Activated T-helper 1 cell treated with anti-CD3 and anti-CD28 coated beads, Interleukin-12 subunit alpha, Interleukin-12 subunit beta, Interleukin-2, Interleukin-4 antibody, amounts not matched to agents 30 ng/mL and 10 ng/mL and 1 ng/mL, durations not matched to agents 14 hours and 24 hours and 36 hours (primary cell): ENCODE results near the gene CWC15. TPM values are rescaled to one million over a fixed set of nuclear protein-coding genes. Genes with fewer than 3 reads are reported as not detected.

Experiments
- DNase-seq: peaks from one replicate; pipeline ENCODE4 v3.0.0; 2021; ENCODE audit warnings: low spot score
- H3K27ac Mint-ChIP-seq: one replicate; pipeline ENCODE4 v1.8.0; 2021; ENCODE audit warnings: mild to moderate bottlenecking, mixed read lengths
- H3K27me3 Mint-ChIP-seq: one replicate; pipeline ENCODE4 v1.8.0; 2022; ENCODE audit warnings: mild to moderate bottlenecking, moderate library complexity, mixed read lengths; ENCODE audit not compliant: insufficient read depth
- H3K36me3 Mint-ChIP-seq: one replicate; pipeline ENCODE4 v1.8.0; 2021; ENCODE audit warnings: low read depth, mixed read lengths
- H3K4me1 Mint-ChIP-seq: one replicate; pipeline ENCODE4 v1.8.0; 2021; ENCODE audit warnings: low read depth, mixed read lengths
- H3K4me3 Mint-ChIP-seq: one replicate; pipeline ENCODE4 v1.8.0; 2021; ENCODE audit warnings: mild to moderate bottlenecking, moderate library complexity, mixed read lengths
- H3K9me3 Mint-ChIP-seq: one replicate; pipeline ENCODE4 v1.8.0; 2021; ENCODE audit warnings: mixed read lengths
- intact Hi-C: fragments of 100-400 bp; cut with micrococcal nuclease; formaldehyde crosslinking; loops from one replicate; pipeline ENCODE4 v1.15.1; 2024
- total RNA-seq: library from RNA; stranded (reverse); gene quantifications from 2 replicates; pipeline ENCODE4 v1.2.3, GENCODE V29; 2022

The CWC15 gene
- total RNA-seq, 1 donor from 2014 or later, result 101 TPM

- Mint-ChIP-seq H3K9me3 (peaks cover 6% of the 10 kb centered on the region), H3K4me3 (peak overlapping the region; percentile 96), H3K27ac (peak overlapping the region; percentile 10), H3K36me3 (peaks cover 30% of the 10 kb centered on the region), H3K27me3 (no peaks in the 10 kb centered on the region), H3K4me1 (peaks cover 35% of the 10 kb centered on the region)
- intact Hi-C loops, result loop anchor here (5.0 to 10.0 kb wide), 6 partner anchors 258 to 1451 kb away; partner anchors contain the start of genes ANKRD49, CEP295, MED17 and MRE11
- no peak for DNase-seq
These were observed 822 bp upstream of the CWC15 start for GRCh38 chr11:94974178-94974577.

- Mint-ChIP-seq H3K4me3 (peak overlapping the region; percentile 96), H3K27me3 (no peaks in the 10 kb centered on the region), H3K4me1 (peaks cover 46% of the 10 kb centered on the region), H3K36me3 (peaks cover 41% of the 10 kb centered on the region), H3K9me3 (peaks cover 6% of the 10 kb centered on the region), H3K27ac (peak overlapping the region; percentile 64)
- intact Hi-C loops, result loop anchor here (1.0 to 10.0 kb wide), 16 partner anchors 96 to 1452 kb away; partner anchors contain the start of genes ANKRD49, C11orf54, CCDC82 and CEP295
- no peak for DNase-seq
These were observed 657 bp downstream of the CWC15 start for GRCh38 chr11:94972700-94973098.

GRCh38 chr11:94968334-94968958, 4.9 kb downstream of the CWC15 start:
- Mint-ChIP-seq H3K36me3 (peaks cover 60% of the 10 kb centered on the region), H3K27ac (no peak overlapping the region), H3K4me1 (peaks cover 27% of the 10 kb centered on the region), H3K4me3 (no peak overlapping the region), H3K9me3 (no peaks in the 10 kb centered on the region), H3K27me3 (no peaks in the 10 kb centered on the region)
- intact Hi-C loops, result loop anchor here (1.0 to 10.0 kb wide), 2 partner anchors 182 to 344 kb away; no protein-coding TSS in a partner anchor
- DNase-seq, result no peak

GRCh38 chr11:94964934-94965333, 8.4 kb downstream of the CWC15 start:
- H3K4me3 Mint-ChIP-seq, result no peak overlapping the region
- H3K27me3 Mint-ChIP-seq, result no peaks in the 10 kb centered on the region
- DNase-seq, result no peak
- intact Hi-C loops, result loop anchor here (10.0 kb wide), 1 partner anchor 340 kb away; no protein-coding TSS in a partner anchor
- H3K9me3 Mint-ChIP-seq, result no peaks in the 10 kb centered on the region
- peaks cover 14% of the 10 kb centered on the region for H3K4me1 Mint-ChIP-seq
- peaks cover 57% of the 10 kb centered on the region for H3K36me3 Mint-ChIP-seq
- H3K27ac Mint-ChIP-seq, result no peak overlapping the region

GRCh38 chr11:94961255-94961654, 12.1 kb downstream of the CWC15 start:
- Mint-ChIP-seq H3K9me3 (no peaks in the 10 kb centered on the region), H3K4me1 (no peaks in the 10 kb centered on the region), H3K36me3 (peaks cover 38% of the 10 kb centered on the region), H3K27ac (no peak overlapping the region), H3K4me3 (no peak overlapping the region), H3K27me3 (no peaks in the 10 kb centered on the region)
- intact Hi-C loops, result loop anchor here (10.0 kb wide), 1 partner anchor 336 kb away; no protein-coding TSS in a partner anchor
- no peak for DNase-seq

GRCh38 chr11:94960488-94960887, 12.9 kb downstream of the CWC15 start:
- no peak overlapping the region for H3K27ac Mint-ChIP-seq
- no peaks in the 10 kb centered on the region for H3K4me1 Mint-ChIP-seq
- DNase-seq, result no peak
- H3K4me3 Mint-ChIP-seq, result no peak overlapping the region
- peaks cover 31% of the 10 kb centered on the region for H3K36me3 Mint-ChIP-seq
- intact Hi-C loops, result loop anchor here (10.0 kb wide), 1 partner anchor 336 kb away; no protein-coding TSS in a partner anchor
- H3K27me3 Mint-ChIP-seq, result no peaks in the 10 kb centered on the region
- no peaks in the 10 kb centered on the region for H3K9me3 Mint-ChIP-seq

- no peak overlapping the region for H3K4me3 Mint-ChIP-seq
- H3K27ac Mint-ChIP-seq, result no peak overlapping the region
- intact Hi-C loops, result no loop called here
- H3K9me3 Mint-ChIP-seq, result no peaks in the 10 kb centered on the region
- no peaks in the 10 kb centered on the region for H3K4me1 Mint-ChIP-seq
- H3K36me3 Mint-ChIP-seq, result peaks cover 20% of the 10 kb centered on the region
- no peaks in the 10 kb centered on the region for H3K27me3 Mint-ChIP-seq
- DNase-seq, result no peak
These were observed 14.2 kb downstream of the CWC15 start for GRCh38 chr11:94959179-94959578.

GRCh38 chr11:94958121-94958696, 15.1 kb downstream of the CWC15 start:
- Mint-ChIP-seq H3K4me3 (no peak overlapping the region), H3K36me3 (peaks cover 14% of the 10 kb centered on the region), H3K4me1 (no peaks in the 10 kb centered on the region), H3K9me3 (no peaks in the 10 kb centered on the region), H3K27ac (no peak overlapping the region), H3K27me3 (no peaks in the 10 kb centered on the region)
- intact Hi-C loops, result no loop called here
- DNase-seq, result no peak

- H3K27ac Mint-ChIP-seq, result no peak overlapping the region
- no peaks in the 10 kb centered on the region for H3K4me1 Mint-ChIP-seq
- H3K9me3 Mint-ChIP-seq, result no peaks in the 10 kb centered on the region
- H3K36me3 Mint-ChIP-seq, result peaks cover 7% of the 10 kb centered on the region
- H3K4me3 Mint-ChIP-seq, result no peak overlapping the region
- no peak for DNase-seq
- H3K27me3 Mint-ChIP-seq, result peaks cover 2% of the 10 kb centered on the region
- intact Hi-C loops, result no loop called here
These were observed 16.4 kb downstream of the CWC15 start for GRCh38 chr11:94956963-94957362.

GRCh38 chr11:94954753-94955152, 18.6 kb downstream of the CWC15 start:
- Mint-ChIP-seq H3K27me3 (peaks cover 4% of the 10 kb centered on the region), H3K27ac (no peak overlapping the region), H3K9me3 (no peaks in the 10 kb centered on the region), H3K4me1 (no peaks in the 10 kb centered on the region), H3K4me3 (no peak overlapping the region), H3K36me3 (peaks cover 2% of the 10 kb centered on the region)
- intact Hi-C loops, result no loop called here
- no peak for DNase-seq

GRCh38 chr11:94948070-94948617, 25.2 kb downstream of the CWC15 start:
- H3K9me3 Mint-ChIP-seq, result no peaks in the 10 kb centered on the region
- H3K4me1 Mint-ChIP-seq, result no peaks in the 10 kb centered on the region
- no peak for DNase-seq
- H3K4me3 Mint-ChIP-seq, result no peak overlapping the region
- H3K27ac Mint-ChIP-seq, result no peak overlapping the region
- intact Hi-C loops, result no loop called here
- H3K27me3 Mint-ChIP-seq, result peaks cover 10% of the 10 kb centered on the region
- H3K36me3 Mint-ChIP-seq, result no peaks in the 10 kb centered on the region

- Mint-ChIP-seq H3K27me3 (peaks cover 7% of the 10 kb centered on the region), H3K27ac (no peak overlapping the region), H3K4me1 (no peaks in the 10 kb centered on the region), H3K4me3 (no peak overlapping the region), H3K9me3 (no peaks in the 10 kb centered on the region), H3K36me3 (no peaks in the 10 kb centered on the region)
- intact Hi-C loops, result no loop called here
- no peak for DNase-seq
These were observed 26.5 kb downstream of the CWC15 start for GRCh38 chr11:94946812-94947211.

- no peak for DNase-seq
- intact Hi-C loops, result no loop called here
- H3K4me3 Mint-ChIP-seq, result no peak overlapping the region
- H3K27ac Mint-ChIP-seq, result no peak overlapping the region
- H3K27me3 Mint-ChIP-seq, result peaks cover 13% of the 10 kb centered on the region
- no peaks in the 10 kb centered on the region for H3K36me3 Mint-ChIP-seq
- no peaks in the 10 kb centered on the region for H3K4me1 Mint-ChIP-seq
- no peaks in the 10 kb centered on the region for H3K9me3 Mint-ChIP-seq
These were observed 32.2 kb downstream of the CWC15 start for GRCh38 chr11:94941131-94941530.
